Thoracic aorta (tissue), 2 donors: ENCODE data around the gene AOX1. TPM values are rescaled to one million over a fixed set of nuclear protein-coding genes. Genes with fewer than 3 reads are reported as not detected.

Source experiments
- ATAC-seq: fragments of 150-250 bp; one replicate; pipeline ENCODE4 v1.8.0; 2017; ENCODE audit warnings: low read depth; ENCODE audit not compliant: insufficient number of reproducible peaks, low FRiP score
- DNase-seq: peaks from one replicate; pipeline ENCODE4 v3.0.0-alpha.2; 2020; ENCODE audit warnings: low spot score
- H3K27ac ChIP-seq, 2 donors: fragments of 200-600 bp; sonication (generic); 1 replicate in 1 of 2; 2 replicates in 1 of 2; pipeline ENCODE4 v1.5.1; 2016; ENCODE audit warnings: mild to moderate bottlenecking in 2 of 2, moderate library complexity in 2 of 2
- H3K27me3 ChIP-seq: fragments of 200-600 bp; sonication (generic); replicated peaks from 2 replicates; pipeline ENCODE4 v1.6.0; 2016; ENCODE audit warnings: mild to moderate bottlenecking; ENCODE audit not compliant: insufficient read depth
- H3K36me3 ChIP-seq: fragments of 200-600 bp; sonication (generic); one replicate; pipeline ENCODE4 v1.5.1; 2016
- H3K4me1 ChIP-seq, 2 donors: fragments of 200-600 bp; sonication (generic); 1 replicate in 1 of 2; 2 replicates in 1 of 2; pipeline versions ENCODE4 v1.5.1 to v1.6.0; 2016; ENCODE audit warnings: low read depth in 2 of 2, mild to moderate bottlenecking in 1 of 2; ENCODE audit not compliant: control insufficient read depth in 1 of 2
- H3K4me3 ChIP-seq: fragments of 200-600 bp; sonication (generic); 2 replicates; pipeline ENCODE4 v1.5.1; 2016; ENCODE audit warnings: mild to moderate bottlenecking
- H3K9me3 ChIP-seq: fragments of 200-600 bp; sonication (generic); 2 replicates; pipeline ENCODE4 v1.5.1; 2016
- total RNA-seq, 2 donors: library from RNA; depleted of rRNA; stranded (reverse); fragments of >200 nt; gene quantifications; one replicate each; pipeline versions ENCODE4 v1.1.0 to v1.2.3, GENCODE V29; 2016
- TF ChIP-seq, protein P1 (sequence below): fragments of 200-600 bp; sonication (generic); IDR thresholded peaks from one replicate; pipeline ENCODE4 v1.5.1; 2019; ENCODE audit warnings: antibody characterized with exemption

AOX1 gene
- total RNA-seq, 2 donors from 2014 or later, result 56.1 to 69.9 TPM

DNA sequence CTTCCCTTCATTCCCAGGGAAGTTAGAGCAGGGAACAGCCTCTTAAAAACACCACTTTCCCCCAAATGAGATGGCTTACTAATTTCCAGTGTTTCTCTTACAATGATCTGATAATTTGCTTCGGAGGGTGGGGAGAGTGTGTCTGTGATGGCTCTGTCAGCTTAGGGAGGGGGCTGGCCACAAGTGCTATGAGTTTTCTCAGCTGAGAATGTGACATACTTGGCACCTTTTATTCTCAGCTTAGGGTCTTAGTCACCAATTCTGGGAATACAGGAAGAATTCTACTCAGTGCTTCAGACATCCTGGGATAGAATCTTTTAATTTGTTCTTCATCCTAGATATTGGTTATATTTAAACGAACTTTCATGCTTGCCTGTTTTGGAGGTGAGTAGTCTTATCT lies 64.4 kb downstream of the AOX1 start:
- Histone ChIP-seq H3K4me3 (no peak overlapping the region), H3K4me1 (no peaks in the 10 kb centered on the region), H3K27me3 (no peaks in the 10 kb centered on the region), H3K36me3 (no peaks in the 10 kb centered on the region), H3K9me3 (no peaks in the 10 kb centered on the region), H3K27ac (no peak overlapping the region)
- TF ChIP-seq, protein P1, sequence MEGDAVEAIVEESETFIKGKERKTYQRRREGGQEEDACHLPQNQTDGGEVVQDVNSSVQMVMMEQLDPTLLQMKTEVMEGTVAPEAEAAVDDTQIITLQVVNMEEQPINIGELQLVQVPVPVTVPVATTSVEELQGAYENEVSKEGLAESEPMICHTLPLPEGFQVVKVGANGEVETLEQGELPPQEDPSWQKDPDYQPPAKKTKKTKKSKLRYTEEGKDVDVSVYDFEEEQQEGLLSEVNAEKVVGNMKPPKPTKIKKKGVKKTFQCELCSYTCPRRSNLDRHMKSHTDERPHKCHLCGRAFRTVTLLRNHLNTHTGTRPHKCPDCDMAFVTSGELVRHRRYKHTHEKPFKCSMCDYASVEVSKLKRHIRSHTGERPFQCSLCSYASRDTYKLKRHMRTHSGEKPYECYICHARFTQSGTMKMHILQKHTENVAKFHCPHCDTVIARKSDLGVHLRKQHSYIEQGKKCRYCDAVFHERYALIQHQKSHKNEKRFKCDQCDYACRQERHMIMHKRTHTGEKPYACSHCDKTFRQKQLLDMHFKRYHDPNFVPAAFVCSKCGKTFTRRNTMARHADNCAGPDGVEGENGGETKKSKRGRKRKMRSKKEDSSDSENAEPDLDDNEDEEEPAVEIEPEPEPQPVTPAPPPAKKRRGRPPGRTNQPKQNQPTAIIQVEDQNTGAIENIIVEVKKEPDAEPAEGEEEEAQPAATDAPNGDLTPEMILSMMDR, result no peak
- DNase-seq (no peak), ATAC-seq (no peak)

DNA sequence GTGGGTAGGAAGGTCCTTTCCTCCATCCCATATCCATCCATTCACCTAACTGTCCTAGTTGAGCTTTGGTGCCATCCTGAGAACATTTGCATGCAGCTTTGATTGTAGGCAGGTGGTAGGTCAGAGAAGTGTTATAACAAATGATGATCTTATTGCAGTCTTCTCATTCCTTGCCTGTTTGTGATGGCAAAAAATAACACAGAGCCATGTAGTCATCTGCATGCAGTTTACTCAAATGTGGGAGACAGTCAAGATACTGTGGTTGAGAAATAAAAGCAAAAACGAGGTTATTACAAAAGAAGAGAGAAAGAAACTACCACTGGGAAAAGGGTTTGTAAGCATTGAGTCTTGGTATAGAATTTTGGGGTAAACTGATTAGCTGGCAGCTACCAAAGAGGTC lies 66.3 kb downstream of the AOX1 start:
- Histone ChIP-seq H3K9me3 (no peaks in the 10 kb centered on the region), H3K4me3 (no peak overlapping the region), H3K36me3 (no peaks in the 10 kb centered on the region), H3K4me1 (no peaks in the 10 kb centered on the region), H3K27me3 (no peaks in the 10 kb centered on the region), H3K27ac (no peak overlapping the region)
- TF ChIP-seq, protein P1, result no peak
- ATAC-seq (no peak), DNase-seq (no peak)

DNA sequence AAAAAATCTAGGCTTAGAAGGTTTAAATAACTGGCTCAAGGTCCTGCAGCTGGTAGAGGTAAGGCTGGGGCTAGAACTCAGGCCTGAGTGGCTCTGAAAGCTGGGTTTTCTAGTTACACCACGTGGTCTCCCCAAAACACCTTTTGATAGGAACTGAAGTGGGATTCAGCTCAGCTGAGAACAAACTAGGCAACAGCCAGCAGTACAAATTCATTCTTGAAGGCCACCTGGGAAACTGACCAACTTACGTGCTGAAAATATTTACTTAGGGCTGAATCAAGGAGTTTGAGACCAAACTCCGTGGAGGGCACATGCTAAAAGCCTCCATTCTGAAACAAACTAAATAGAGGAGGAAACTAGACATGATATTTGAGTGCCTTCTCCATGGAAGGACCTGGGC lies 67.2 kb downstream of the AOX1 start:
- TF ChIP-seq, protein P1, result no peak
- no peak for DNase-seq
- ATAC-seq, result no peak
- Histone ChIP-seq H3K27me3 (no peaks in the 10 kb centered on the region), H3K36me3 (no peaks in the 10 kb centered on the region), H3K27ac (no peak overlapping the region), H3K4me3 (no peak overlapping the region), H3K4me1 (no peaks in the 10 kb centered on the region), H3K9me3 (no peaks in the 10 kb centered on the region)

DNA sequence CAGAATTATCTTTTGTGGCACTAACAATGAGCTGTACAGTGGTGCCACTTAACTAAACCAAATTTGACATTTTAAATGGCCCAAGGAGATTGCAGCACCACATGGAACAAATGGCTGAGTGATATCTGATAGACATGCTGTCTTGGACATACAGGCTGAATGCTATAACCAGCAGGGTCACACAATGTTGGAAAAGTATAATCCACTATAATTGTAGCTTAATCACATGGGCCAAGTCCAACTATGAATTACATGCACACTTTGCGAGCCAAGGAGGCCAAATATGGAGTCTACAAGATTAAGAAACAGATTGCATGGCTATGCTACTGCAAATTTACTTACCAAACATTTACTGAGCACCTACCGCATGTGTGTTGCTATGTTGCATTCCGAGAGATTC lies 69.0 kb downstream of the AOX1 start:
- Histone ChIP-seq H3K9me3 (no peaks in the 10 kb centered on the region), H3K27ac (no peak overlapping the region), H3K4me3 (no peak overlapping the region), H3K36me3 (no peaks in the 10 kb centered on the region), H3K27me3 (no peaks in the 10 kb centered on the region), H3K4me1 (no peaks in the 10 kb centered on the region)
- TF ChIP-seq, protein P1, result no peak
- ATAC-seq (no peak), DNase-seq (no peak)

DNA sequence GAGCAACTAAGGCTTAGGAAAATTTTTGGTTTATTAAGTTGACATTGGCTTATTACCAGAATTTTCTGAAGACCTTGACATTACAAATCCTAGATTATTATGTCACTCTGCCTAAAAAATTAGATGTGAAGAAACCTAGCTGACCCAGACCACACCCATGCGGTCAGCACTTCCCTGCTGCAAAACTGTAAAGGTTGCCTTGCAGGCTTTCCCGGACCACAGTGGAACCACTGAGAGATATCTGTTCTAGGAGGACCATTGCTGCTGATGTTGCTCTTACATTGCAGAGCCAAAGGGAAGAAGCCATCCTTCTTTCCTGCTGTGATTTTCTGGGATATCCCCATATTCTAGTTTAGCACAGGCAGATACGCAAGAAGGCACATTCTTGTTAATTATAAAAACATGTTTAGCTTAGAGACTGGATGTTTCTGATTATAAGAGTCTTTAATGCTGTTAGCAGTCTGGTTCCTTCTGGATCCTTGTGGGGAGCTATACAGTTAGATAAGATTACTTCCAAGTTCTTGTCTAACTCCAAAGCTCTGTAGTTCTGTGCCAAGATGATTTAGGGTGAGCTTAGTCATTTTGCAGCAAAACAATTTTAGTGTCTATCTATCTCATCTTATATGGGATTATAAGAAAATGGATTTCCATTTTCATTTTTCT lies 70.2 kb downstream of the AOX1 start:
- DNase-seq (no peak), ATAC-seq (no peak)
- no peak overlapping the region for H3K27ac ChIP-seq
- TF ChIP-seq, protein P1, result no peak
- no peaks in the 10 kb centered on the region for H3K36me3 ChIP-seq
- H3K9me3 ChIP-seq, result no peaks in the 10 kb centered on the region
- H3K27me3 ChIP-seq, result no peaks in the 10 kb centered on the region
- no peaks in the 10 kb centered on the region for H3K4me1 ChIP-seq
- no peak overlapping the region for H3K4me3 ChIP-seq
